Gastrocnemius medialis (tissue), 4 donors: ENCODE results near the gene NELFE.

Experiments
- POLR2A ChIP-seq, 2 donors: fragments of 450-650 bp; IDR thresholded peaks; one replicate each; pipeline ENCODE4 v1.6.1; 2017; ENCODE audit warnings: antibody characterized with exemption in 2 of 2, mild to moderate bottlenecking in 2 of 2, moderate library complexity in 2 of 2
- TF ChIP-seq, protein P1 (sequence below), 5 experiments: fragments of 450-650 bp in 3 of 5; fragments of 200-600 bp in 2 of 5; sonication (generic) in 2 of 5; IDR thresholded peaks in 4 of 5; conservative IDR thresholded peaks in 1 of 5; 1 replicate in 4 of 5; 2 replicates in 1 of 5; pipeline ENCODE4 v1.5.1; 2016 to 2019; ENCODE audit warnings: antibody characterized with exemption in 5 of 5, mild to moderate bottlenecking in 3 of 5, moderate library complexity in 3 of 5

- no peak for TF ChIP-seq POLR2A (IDR thresholded peaks at IDR 0.05)
- TF ChIP-seq, protein P1, sequence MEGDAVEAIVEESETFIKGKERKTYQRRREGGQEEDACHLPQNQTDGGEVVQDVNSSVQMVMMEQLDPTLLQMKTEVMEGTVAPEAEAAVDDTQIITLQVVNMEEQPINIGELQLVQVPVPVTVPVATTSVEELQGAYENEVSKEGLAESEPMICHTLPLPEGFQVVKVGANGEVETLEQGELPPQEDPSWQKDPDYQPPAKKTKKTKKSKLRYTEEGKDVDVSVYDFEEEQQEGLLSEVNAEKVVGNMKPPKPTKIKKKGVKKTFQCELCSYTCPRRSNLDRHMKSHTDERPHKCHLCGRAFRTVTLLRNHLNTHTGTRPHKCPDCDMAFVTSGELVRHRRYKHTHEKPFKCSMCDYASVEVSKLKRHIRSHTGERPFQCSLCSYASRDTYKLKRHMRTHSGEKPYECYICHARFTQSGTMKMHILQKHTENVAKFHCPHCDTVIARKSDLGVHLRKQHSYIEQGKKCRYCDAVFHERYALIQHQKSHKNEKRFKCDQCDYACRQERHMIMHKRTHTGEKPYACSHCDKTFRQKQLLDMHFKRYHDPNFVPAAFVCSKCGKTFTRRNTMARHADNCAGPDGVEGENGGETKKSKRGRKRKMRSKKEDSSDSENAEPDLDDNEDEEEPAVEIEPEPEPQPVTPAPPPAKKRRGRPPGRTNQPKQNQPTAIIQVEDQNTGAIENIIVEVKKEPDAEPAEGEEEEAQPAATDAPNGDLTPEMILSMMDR (IDR thresholded peaks at IDR 0.05 in 4 of 5, conservative IDR thresholded peaks at IDR 0.05 in 1 of 5) = no peak
Observed at GRCh38 chr6:31903957-31904356, 54.8 kb downstream of the NELFE start.
